B cell (primary cell): ENCODE measurements around the gene TTLL11. TPM values are rescaled to one million over a fixed set of nuclear protein-coding genes. Genes with fewer than 3 reads are reported as not detected.

Experiments
- ATAC-seq: fragments of 200-7000 bp; cut with Tn5 transposase; one replicate; pipeline ENCODE4 v1.10.0; 2021; ENCODE audit warnings: low read depth, mild to moderate bottlenecking, moderate number of reproducible peaks, moderate library complexity
- CTCF ChIA-PET: fragments of 350-600 bp; sonication (Branson Sonifier 250); formaldehyde crosslinking; loops from one replicate; lab custom pipeline; 2021; ENCODE audit warnings: antibody characterized with exemption, inconsistent platforms; lab: Charles Lee
- POLR2A ChIA-PET: fragments of 350-600 bp; sonication (Branson Sonifier 250); formaldehyde crosslinking; loops from one replicate; lab custom pipeline; 2021; ENCODE audit warnings: antibody characterized with exemption; lab: Charles Lee
- DNase-seq: peaks from one replicate; pipeline ENCODE4 v3.0.0; 2013
- H2AFZ ChIP-seq: 2 replicates; pipeline ENCODE4 v1.6.1; 2012; ENCODE audit warnings: mild to moderate bottlenecking, low read depth, low read length; ENCODE audit not compliant: insufficient read depth, poor library complexity, severe bottlenecking
- H3K27ac ChIP-seq, 2 donors: 1 replicate in 1 of 2; 2 replicates in 1 of 2; pipeline ENCODE4 v1.5.1; 2012 to 2013; ENCODE audit warnings: low read length in 2 of 2, mild to moderate bottlenecking in 2 of 2, moderate library complexity in 1 of 2
- H3K27me3 ChIP-seq, 4 experiments: fragments of 200-600 bp in 1 of 4; sonication (generic) in 1 of 4; replicated peaks in 1 of 4; 1 replicate in 2 of 4; 2 replicates in 2 of 4; pipeline versions ENCODE4 v1.6.1 to v1.7.0; 2013 to 2016; ENCODE audit warnings: low read length in 3 of 4, mild to moderate bottlenecking in 2 of 4, mixed read lengths in 1 of 4, moderate library complexity in 1 of 4; ENCODE audit not compliant: insufficient read depth in 4 of 4, control insufficient read depth in 3 of 4; ENCODE audit errors: control extremely low read depth in 1 of 4
- H3K36me3 ChIP-seq, 2 experiments: replicated peaks in 1 of 2; 1 replicate in 1 of 2; 2 replicates in 1 of 2; pipeline versions ENCODE4 v1.6.1 to v1.7.1; 2013; ENCODE audit warnings: low read length in 1 of 2; ENCODE audit not compliant: insufficient read depth in 2 of 2, control insufficient read depth in 1 of 2; ENCODE audit errors: control extremely low read depth in 1 of 2, extremely low read depth in 1 of 2
- H3K4me1 ChIP-seq, 2 donors: fragments of 200-600 bp in 1 of 2; sonication (generic) in 1 of 2; 1 replicate in 1 of 2; 2 replicates in 1 of 2; pipeline versions ENCODE4 v1.5.1 to v1.6.1; 2013 to 2017; ENCODE audit warnings: low read length in 2 of 2; ENCODE audit not compliant: control insufficient read depth in 2 of 2, insufficient read depth in 2 of 2
- H3K4me2 ChIP-seq: replicated peaks from 2 replicates; pipeline ENCODE3; 2012; ENCODE audit warnings: mild to moderate bottlenecking, low read depth, low read length; ENCODE audit not compliant: poor library complexity, severe bottlenecking
- H3K4me3 ChIP-seq, 5 experiments: fragments of 200-600 bp in 1 of 5; sonication (generic) in 1 of 5; 1 replicate in 3 of 5; 2 replicates in 2 of 5; pipeline versions ENCODE4 v1.5.1 to v1.7.0; 2011 to 2016; ENCODE audit warnings: low read length in 4 of 5, mild to moderate bottlenecking in 4 of 5, low read depth in 2 of 5, control low read depth in 1 of 5, moderate library complexity in 1 of 5; ENCODE audit not compliant: insufficient read depth in 1 of 5; ENCODE audit errors: control extremely low read depth in 1 of 5, extremely low read depth in 1 of 5
- H3K79me2 ChIP-seq: fragments of 200-600 bp; sonication (generic); one replicate; pipeline ENCODE4 v1.6.0; 2016; ENCODE audit warnings: low read length; ENCODE audit not compliant: control insufficient read depth, insufficient read depth
- H3K9ac ChIP-seq: fragments of 200-600 bp; sonication (generic); 2 replicates; pipeline ENCODE4 v1.6.1; 2017; ENCODE audit warnings: mild to moderate bottlenecking, low read length, moderate library complexity
- H3K9me3 ChIP-seq, 3 donors: one replicate each; pipeline versions ENCODE4 v1.6.1 to v1.7.1; 2013; ENCODE audit warnings: low read length in 2 of 3; ENCODE audit not compliant: control insufficient read depth in 2 of 3, insufficient read depth in 1 of 3; ENCODE audit errors: control extremely low read depth in 1 of 3
- H4K20me1 ChIP-seq: 2 replicates; pipeline ENCODE4 v1.6.0; 2012; ENCODE audit warnings: mild to moderate bottlenecking, low read length; ENCODE audit not compliant: insufficient read depth, control insufficient read depth, poor library complexity, severe bottlenecking
- H3K27ac Mint-ChIP-seq: one replicate; pipeline ENCODE4 v1.8.0; 2021; ENCODE audit warnings: mixed read lengths
- H3K27me3 Mint-ChIP-seq: one replicate; pipeline ENCODE4 v1.8.0; 2021; ENCODE audit warnings: mixed read lengths
- H3K4me1 Mint-ChIP-seq: one replicate; pipeline ENCODE4 v1.8.0; 2021; ENCODE audit warnings: mixed read lengths
- H3K4me3 Mint-ChIP-seq: one replicate; pipeline ENCODE4 v1.8.0; 2021; ENCODE audit warnings: mixed read lengths
- H3K9me3 Mint-ChIP-seq: one replicate; pipeline ENCODE4 v1.8.0; 2022; ENCODE audit warnings: mixed read lengths; ENCODE audit not compliant: insufficient read depth
- CTCF ChIP-seq: fragments of 200-600 bp; IDR thresholded peaks from one replicate; pipeline ENCODE4 v1.8.0; 2022; ENCODE audit warnings: antibody characterized with exemption, mild to moderate bottlenecking
- EZH2 ChIP-seq: IDR thresholded peaks from 2 replicates; pipeline ENCODE4 v1.6.1; 2012; ENCODE audit warnings: borderline replicate concordance, low read depth, mild to moderate bottlenecking, moderate library complexity, low read length; ENCODE audit not compliant: insufficient read depth, poor library complexity, severe bottlenecking
- WGBS: methylation state at CpG from one replicate; pipeline ENCODE4 v1.1.5; 2013; ENCODE audit warnings: missing lambda C conversion rate; ENCODE audit not compliant: insufficient coverage; 5-methylcytosine and 5-hydroxymethylcytosine counted together
- intact Hi-C: fragments of 100-400 bp; cut with micrococcal nuclease; formaldehyde crosslinking; loops from one replicate; pipeline ENCODE4 v1.10.0; 2022
- polyA plus RNA-seq: library from polyadenylated mRNA; depleted of rRNA; stranded (reverse); fragments of >200 nt; gene quantifications from 2 replicates; pipeline ENCODE4 v1.2.3, GENCODE V29; 2012
- total RNA-seq, 2 donors: library from RNA; stranded (reverse); fragments of 120-200 nt in 1 of 2; gene quantifications; 1 replicate in 1 of 2; 2 replicates in 1 of 2; pipeline versions ENCODE4 v1.2.3 to v1.2.4, GENCODE V29; 2013 to 2022

The TTLL11 gene
- total and polyA plus RNA-seq, 2 donors (not counting 1 experiment from before 2014, with no cell fraction given), result 3.6 to 3.8 TPM

GRCh38 chr9:121910491-121911040 is 182.5 kb downstream of the TTLL11 start:
- Histone ChIP-seq H3K9ac (no peak overlapping the region), H3K27ac (no peak overlapping the region), H3K36me3 (no peaks in the 10 kb centered on the region), H3K4me1 (no peaks in the 10 kb centered on the region), H3K4me3 (no peak overlapping the region), H4K20me1 (no peaks in the 10 kb centered on the region), H3K27me3 (no peaks in the 10 kb centered on the region), H3K9me3 (no peaks in the 10 kb centered on the region), H3K79me2 (no peaks in the 10 kb centered on the region), H3K4me2 (no peak overlapping the region), H2AFZ (no peak overlapping the region)
- ChIA-PET POLR2A (no interaction called here), CTCF (no interaction called here)
- ATAC-seq (no peak), DNase-seq (no peak)
- 67% methylated on average over 1 of the region's 4 CpGs for WGBS
- Mint-ChIP-seq H3K4me1 (peaks cover 3% of the 10 kb centered on the region), H3K27me3 (no peaks in the 10 kb centered on the region), H3K27ac (no peak overlapping the region), H3K9me3 (no peaks in the 10 kb centered on the region), H3K4me3 (no peak overlapping the region)
- intact Hi-C loops, result no loop called here
- TF ChIP-seq CTCF (no peak), EZH2 (no peak)

- no peak overlapping the region for H3K27ac Mint-ChIP-seq
- DNase-seq, result no peak
- Histone ChIP-seq H3K27me3 (no peaks in the 10 kb centered on the region), H3K4me1 (no peaks in the 10 kb centered on the region), H3K4me3 (no peak overlapping the region), H4K20me1 (no peaks in the 10 kb centered on the region), H3K4me2 (no peak overlapping the region), H3K36me3 (no peaks in the 10 kb centered on the region), H3K9me3 (no peaks in the 10 kb centered on the region), H2AFZ (no peak overlapping the region), H3K27ac (no peak overlapping the region), H3K9ac (no peak overlapping the region), H3K79me2 (no peaks in the 10 kb centered on the region)
- no peaks in the 10 kb centered on the region for H3K27me3 Mint-ChIP-seq
- no peaks in the 10 kb centered on the region for H3K4me1 Mint-ChIP-seq
- 64% methylated on average over 5 of the region's 5 CpGs for WGBS
- no peak for TF ChIP-seq CTCF
- no peak for TF ChIP-seq EZH2
- intact Hi-C loops, result loop anchor here (5.0 kb wide), 1 partner anchor 33 kb away; no protein-coding TSS in a partner anchor
- H3K4me3 Mint-ChIP-seq, result no peak overlapping the region
- CTCF ChIA-PET, result no interaction called here
- no peak for ATAC-seq
- H3K9me3 Mint-ChIP-seq, result no peaks in the 10 kb centered on the region
- POLR2A ChIA-PET, result no interaction called here
Observed at GRCh38 chr9:121909111-121909510, 184.0 kb downstream of the TTLL11 start.
